OCI-LY3 (cell line): ENCODE results near the gene SERPINE3.

Experiments used
- H2AFZ ChIP-seq: fragments of 200-600, 300-600 bp; shearing (Covaris generic); 2 replicates; pipeline ENCODE4 v1.6.0; 2014; ENCODE audit warnings: antibody characterized with exemption, low read depth, low read length
- H3K27ac ChIP-seq: fragments of 200-600, 300-600 bp; sonication (generic); 2 replicates; pipeline ENCODE4 v1.5.1; 2014; ENCODE audit warnings: mild to moderate bottlenecking, low read length, moderate library complexity, mixed read lengths
- H3K27me3 ChIP-seq: fragments of 200-600, 300-600 bp; sonication (generic); 2 replicates; pipeline ENCODE4 v1.6.1; 2014; ENCODE audit warnings: low read depth, low read length, mixed read lengths
- H3K36me3 ChIP-seq: fragments of 200-600, 300-600 bp; sonication (generic); replicated peaks from 2 replicates; pipeline ENCODE3; 2014; ENCODE audit warnings: low read depth, low read length, mixed read lengths
- H3K4me1 ChIP-seq: fragments of 300-600, 200-600 bp; sonication (generic); 2 replicates; pipeline ENCODE4 v1.6.1; 2014; ENCODE audit warnings: low read length, mixed read lengths
- H3K4me2 ChIP-seq: fragments of 200-600, 300-600 bp; sonication (generic); 2 replicates; pipeline ENCODE4 v1.6.1; 2014; ENCODE audit warnings: low read length, mixed read lengths
- H3K4me3 ChIP-seq: fragments of 300-600, 200-600 bp; sonication (generic); 2 replicates; pipeline ENCODE4 v1.5.1; 2014; ENCODE audit warnings: antibody characterized with exemption, mild to moderate bottlenecking, low read length, moderate library complexity
- H3K79me2 ChIP-seq: fragments of 300-600, 200-600 bp; shearing (Covaris generic); 2 replicates; pipeline ENCODE4 v1.6.1; 2014; ENCODE audit warnings: mild to moderate bottlenecking, low read length, mixed read lengths
- H3K9ac ChIP-seq: fragments of 300-600, 200-600 bp; shearing (Covaris generic); 2 replicates; pipeline ENCODE4 v1.6.0; 2014; ENCODE audit warnings: mild to moderate bottlenecking, low read length, moderate library complexity
- H3K9me3 ChIP-seq: fragments of 200-600, 300-600 bp; shearing (Covaris generic); 2 replicates; pipeline ENCODE4 v1.6.1; 2014; ENCODE audit warnings: low read length, mixed read lengths; ENCODE audit not compliant: insufficient read depth
- H4K20me1 ChIP-seq: fragments of 200-600, 300-600 bp; sonication (generic); 2 replicates; pipeline ENCODE4 v1.6.1; 2016; ENCODE audit warnings: low read length, mixed read lengths; ENCODE audit not compliant: insufficient read depth
- EZH2phosphoT487 ChIP-seq: fragments of 200-600 bp; shearing (Covaris generic); IDR thresholded peaks from 2 replicates; pipeline ENCODE4 v1.6.1; 2018; ENCODE audit warnings: antibody characterized with exemption, mixed run types, low read depth
- TF ChIP-seq, protein P1 (sequence below): fragments of 200-600, 300-600 bp; sonication (generic); IDR thresholded peaks from 2 replicates; pipeline ENCODE4 v1.5.1; 2014; ENCODE audit warnings: antibody characterized with exemption, low read length, low read depth

Gene SERPINE3

DNA sequence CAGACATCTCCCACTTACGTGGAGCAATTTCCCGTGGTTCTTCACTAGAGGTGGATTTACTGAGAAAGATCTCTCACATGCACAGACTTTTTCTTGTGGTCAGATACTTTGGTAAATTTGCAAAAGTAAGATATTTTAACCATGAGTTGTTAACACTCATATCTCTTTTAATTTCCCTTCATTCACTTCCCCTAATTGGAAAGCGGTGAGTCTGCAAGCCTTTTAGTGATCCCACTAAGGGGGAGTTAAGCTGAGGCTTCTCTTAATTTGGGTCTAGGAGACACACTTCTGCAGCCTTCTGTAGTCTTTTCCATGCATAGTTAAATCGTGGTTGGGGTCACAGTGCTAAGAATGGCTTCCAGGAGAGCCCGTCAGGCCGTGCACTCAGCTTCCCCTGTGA is 30.7 kb upstream of the SERPINE3 start:
- H3K4me2 ChIP-seq, result no peak overlapping the region
- no peaks in the 10 kb centered on the region for H4K20me1 ChIP-seq
- TF ChIP-seq EZH2phosphoT487, result no peak
- TF ChIP-seq, protein P1, sequence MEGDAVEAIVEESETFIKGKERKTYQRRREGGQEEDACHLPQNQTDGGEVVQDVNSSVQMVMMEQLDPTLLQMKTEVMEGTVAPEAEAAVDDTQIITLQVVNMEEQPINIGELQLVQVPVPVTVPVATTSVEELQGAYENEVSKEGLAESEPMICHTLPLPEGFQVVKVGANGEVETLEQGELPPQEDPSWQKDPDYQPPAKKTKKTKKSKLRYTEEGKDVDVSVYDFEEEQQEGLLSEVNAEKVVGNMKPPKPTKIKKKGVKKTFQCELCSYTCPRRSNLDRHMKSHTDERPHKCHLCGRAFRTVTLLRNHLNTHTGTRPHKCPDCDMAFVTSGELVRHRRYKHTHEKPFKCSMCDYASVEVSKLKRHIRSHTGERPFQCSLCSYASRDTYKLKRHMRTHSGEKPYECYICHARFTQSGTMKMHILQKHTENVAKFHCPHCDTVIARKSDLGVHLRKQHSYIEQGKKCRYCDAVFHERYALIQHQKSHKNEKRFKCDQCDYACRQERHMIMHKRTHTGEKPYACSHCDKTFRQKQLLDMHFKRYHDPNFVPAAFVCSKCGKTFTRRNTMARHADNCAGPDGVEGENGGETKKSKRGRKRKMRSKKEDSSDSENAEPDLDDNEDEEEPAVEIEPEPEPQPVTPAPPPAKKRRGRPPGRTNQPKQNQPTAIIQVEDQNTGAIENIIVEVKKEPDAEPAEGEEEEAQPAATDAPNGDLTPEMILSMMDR, result no peak
- no peaks in the 10 kb centered on the region for H3K79me2 ChIP-seq
- no peaks in the 10 kb centered on the region for H3K9me3 ChIP-seq
- H2AFZ ChIP-seq, result no peak overlapping the region
- peaks cover 3% of the 10 kb centered on the region; the same call in 1 of the 2 replicates for H3K27me3 ChIP-seq
- no peak overlapping the region for H3K9ac ChIP-seq
- no peaks in the 10 kb centered on the region for H3K36me3 ChIP-seq
- no peak overlapping the region for H3K27ac ChIP-seq
- H3K4me1 ChIP-seq, result 0 out of 2 replicates have a peak, but pooled peaks cover 4% of the 10 kb centered on the region
- H3K4me3 ChIP-seq, result no peak overlapping the region

DNA sequence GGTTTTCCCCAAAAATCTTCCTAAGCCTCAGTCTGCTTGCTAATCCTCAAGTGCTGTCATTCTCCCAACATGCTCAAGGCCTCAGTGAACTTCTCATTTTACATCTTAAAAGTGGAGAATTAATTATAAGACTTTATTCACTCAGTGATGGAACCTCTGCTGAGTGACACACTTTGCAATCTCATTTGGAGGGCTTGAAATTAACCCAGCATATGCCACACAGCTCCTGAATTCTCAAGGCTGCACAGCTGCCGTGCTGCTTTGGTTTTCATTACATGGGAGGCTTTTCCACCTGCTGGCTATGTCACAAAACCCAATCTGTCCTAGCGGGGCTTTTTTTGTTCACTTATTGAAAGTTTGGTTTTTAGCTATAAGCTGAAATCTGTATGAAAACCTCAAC is 28.3 kb upstream of the SERPINE3 start:
- no peak overlapping the region for H3K4me2 ChIP-seq
- H3K4me3 ChIP-seq, result no peak overlapping the region
- no peaks in the 10 kb centered on the region for H3K79me2 ChIP-seq
- peaks cover 3% of the 10 kb centered on the region; the same call in 1 of the 2 replicates for H3K27me3 ChIP-seq
- TF ChIP-seq, protein P1, result no peak
- no peak for TF ChIP-seq EZH2phosphoT487
- H2AFZ ChIP-seq, result no peak overlapping the region
- 0 out of 2 replicates have a peak, but pooled peaks cover 4% of the 10 kb centered on the region for H3K4me1 ChIP-seq
- no peaks in the 10 kb centered on the region for H4K20me1 ChIP-seq
- H3K36me3 ChIP-seq, result no peaks in the 10 kb centered on the region
- H3K27ac ChIP-seq, result no peak overlapping the region
- no peak overlapping the region for H3K9ac ChIP-seq
- no peaks in the 10 kb centered on the region for H3K9me3 ChIP-seq

DNA sequence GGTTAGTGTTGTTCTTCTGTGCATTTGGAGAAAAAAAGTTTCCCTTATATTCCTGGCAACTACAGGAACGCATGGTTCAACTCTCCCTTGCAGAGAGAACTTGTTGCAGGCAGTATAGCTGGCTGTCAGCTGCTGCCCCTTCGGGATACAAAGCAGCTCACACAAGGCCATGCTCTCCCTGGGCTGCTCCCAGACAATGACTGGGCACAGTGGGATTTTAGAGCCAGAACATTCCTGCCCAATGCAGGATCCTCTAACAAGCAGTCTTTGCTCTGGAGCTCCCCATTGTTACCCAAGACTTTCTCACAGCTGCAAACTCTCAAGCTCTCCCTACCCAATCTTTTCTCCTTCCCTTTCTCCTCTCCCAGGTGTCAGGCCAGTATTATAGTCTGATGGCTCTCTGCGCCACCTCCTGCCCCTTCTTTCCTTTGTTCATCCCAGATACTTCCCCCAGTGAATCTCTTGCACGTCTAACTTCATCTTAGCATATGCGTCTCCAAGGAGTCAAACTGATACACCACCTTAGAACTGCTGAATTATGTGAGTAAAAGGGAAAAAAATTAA is 27.5 kb upstream of the SERPINE3 start:
- H3K79me2 ChIP-seq, result no peaks in the 10 kb centered on the region
- no peaks in the 10 kb centered on the region for H4K20me1 ChIP-seq
- 0 out of 2 replicates have a peak, but pooled peaks cover 3% of the 10 kb centered on the region for H3K4me1 ChIP-seq
- H3K4me2 ChIP-seq, result no peak overlapping the region
- TF ChIP-seq EZH2phosphoT487, result no peak
- TF ChIP-seq, protein P1, result no peak
- peaks cover 3% of the 10 kb centered on the region; the same call in 1 of the 2 replicates for H3K27me3 ChIP-seq
- no peak overlapping the region for H3K9ac ChIP-seq
- no peak overlapping the region for H3K4me3 ChIP-seq
- no peaks in the 10 kb centered on the region for H3K9me3 ChIP-seq
- H2AFZ ChIP-seq, result no peak overlapping the region
- no peak overlapping the region for H3K27ac ChIP-seq
- no peaks in the 10 kb centered on the region for H3K36me3 ChIP-seq

DNA sequence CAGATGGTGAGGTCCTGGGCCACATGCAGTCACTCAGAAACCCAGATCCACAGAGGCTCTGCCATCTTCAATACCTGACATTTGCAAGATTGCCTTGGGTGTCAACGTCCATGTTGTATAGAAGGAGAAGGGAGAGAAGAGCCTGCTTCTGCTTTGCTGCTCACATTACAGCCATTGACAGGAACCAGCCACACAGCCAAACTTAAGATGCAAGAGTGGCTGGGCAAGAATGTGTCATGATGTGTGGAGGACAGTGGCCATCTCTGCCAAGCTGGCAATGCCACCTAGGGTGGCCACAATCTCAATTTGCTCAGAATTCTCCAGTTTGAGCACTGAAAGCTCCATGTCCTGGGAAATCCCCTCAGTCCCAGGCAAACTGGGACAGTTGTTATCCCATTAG is 25.9 kb upstream of the SERPINE3 start:
- H3K9ac ChIP-seq, result no peak overlapping the region
- no peak overlapping the region for H3K4me2 ChIP-seq
- H4K20me1 ChIP-seq, result no peaks in the 10 kb centered on the region
- peaks cover 3% of the 10 kb centered on the region; the same call in 1 of the 2 replicates for H3K27me3 ChIP-seq
- no peaks in the 10 kb centered on the region for H3K9me3 ChIP-seq
- no peak overlapping the region for H3K27ac ChIP-seq
- no peak overlapping the region for H2AFZ ChIP-seq
- no peaks in the 10 kb centered on the region for H3K36me3 ChIP-seq
- H3K79me2 ChIP-seq, result no peaks in the 10 kb centered on the region
- H3K4me1 ChIP-seq, result no peaks in the 10 kb centered on the region
- H3K4me3 ChIP-seq, result no peak overlapping the region
- no peak for TF ChIP-seq EZH2phosphoT487
- TF ChIP-seq, protein P1, result no peak
